ENCODE measurements around the gene DRD4.

DNA sequence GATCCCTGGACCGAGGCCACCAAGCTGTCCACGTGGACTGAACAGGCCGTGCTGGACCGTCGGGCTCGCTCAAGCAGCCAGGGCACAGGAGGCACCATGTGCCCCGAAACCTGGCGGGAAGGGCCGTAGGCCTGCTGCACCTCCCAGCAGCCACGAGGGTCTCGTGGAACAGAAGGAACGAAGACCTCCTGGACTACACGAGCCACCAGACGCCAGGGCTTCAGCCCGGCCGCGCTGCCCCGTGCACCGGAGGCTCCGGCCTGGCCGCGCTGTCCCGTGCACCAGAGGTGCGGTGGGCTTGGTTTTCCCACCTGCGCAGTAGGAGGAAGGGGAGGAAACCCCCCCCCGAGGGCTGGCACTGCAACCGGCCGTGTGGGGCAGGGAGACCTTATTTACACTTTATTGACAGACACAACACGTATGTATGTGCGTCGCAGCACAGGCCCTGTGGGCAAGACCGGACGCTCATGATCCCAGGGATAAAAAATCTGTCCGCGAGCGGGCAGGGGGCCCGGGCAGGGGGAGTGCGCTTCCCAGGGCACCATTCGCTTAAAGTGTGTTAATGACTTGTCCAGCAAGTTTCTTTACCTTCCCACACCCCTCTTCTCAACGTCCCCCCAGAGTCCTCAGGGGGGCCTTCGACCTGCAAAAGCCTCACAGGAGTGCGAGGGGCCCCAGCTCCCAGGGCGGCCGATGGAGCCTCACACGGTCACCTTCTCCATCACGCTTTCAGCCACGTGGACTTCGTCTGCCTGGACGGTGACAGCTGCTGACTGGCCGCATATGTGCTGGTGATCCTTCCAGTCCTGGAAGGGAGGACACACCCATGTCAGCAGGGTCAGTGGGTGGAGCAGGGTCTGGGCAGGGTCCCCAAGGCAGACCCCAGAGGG is 7.0 kb downstream of the DRD4 start:
- TF ChIP-seq GATA3 (IDR thresholded peaks at IDR 0.05; ENCODE audit: low read depth, low read length) (no peak), GATA2 (IDR thresholded peaks at IDR 0.05; ENCODE audit: low read depth, low read length) (no peak)
